ENCODE measurements around the gene MTCH1. TPM values are rescaled to one million over a fixed set of nuclear protein-coding genes. Genes with fewer than 3 reads are reported as not detected.

The MTCH1 gene
- total RNA-seq, 2 donors from 2014 or later: 160 to 197 TPM

DNA sequence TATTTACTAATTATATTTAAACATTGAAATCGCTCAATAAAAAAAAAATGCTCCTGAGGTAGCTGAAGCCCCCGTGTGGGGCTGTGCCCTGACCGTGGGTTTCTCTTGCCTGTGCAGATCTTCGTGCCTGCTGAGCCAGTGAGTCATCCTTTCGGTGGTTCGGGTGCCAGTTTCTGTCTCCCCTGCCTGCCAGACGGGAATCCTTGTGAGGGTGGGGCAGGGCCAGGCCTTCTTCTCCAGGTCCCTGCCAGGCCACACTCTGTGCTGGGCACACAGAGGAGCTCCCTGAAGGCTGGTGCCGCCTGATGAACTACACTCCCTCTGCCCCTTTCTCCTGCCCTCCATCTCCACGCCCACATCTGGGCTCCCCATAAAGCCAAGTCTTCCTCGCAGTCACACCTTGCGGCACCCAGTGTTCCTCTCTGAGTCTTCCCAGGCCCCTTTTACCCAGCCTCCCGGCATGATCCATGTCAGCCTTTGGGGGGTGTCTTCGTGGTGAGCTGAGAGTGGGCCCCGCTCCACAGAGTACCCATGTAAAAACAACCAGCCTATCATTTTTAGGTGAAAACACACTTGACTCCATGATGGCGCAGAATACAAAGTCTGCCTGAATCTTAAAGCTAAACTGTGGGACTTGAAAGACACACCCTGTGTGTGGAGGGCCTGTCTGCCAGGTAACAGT, 38.8 kb upstream of the MTCH1 start:
- no peak overlapping the region for H3K27ac ChIP-seq
- no peaks in the 10 kb centered on the region for H3K9me3 ChIP-seq
- H3K36me3 ChIP-seq: no peaks in the 10 kb centered on the region
- no peak overlapping the region for H3K9ac ChIP-seq (ENCODE audit: low read depth in 2 of 2, low read length in 2 of 2)
- intact Hi-C loops (cut with DNase I): no loop called here
- DNase-seq: peak; percentile 15
- H3K4me1 ChIP-seq: no peaks in the 10 kb centered on the region
- TF ChIP-seq, protein P1, sequence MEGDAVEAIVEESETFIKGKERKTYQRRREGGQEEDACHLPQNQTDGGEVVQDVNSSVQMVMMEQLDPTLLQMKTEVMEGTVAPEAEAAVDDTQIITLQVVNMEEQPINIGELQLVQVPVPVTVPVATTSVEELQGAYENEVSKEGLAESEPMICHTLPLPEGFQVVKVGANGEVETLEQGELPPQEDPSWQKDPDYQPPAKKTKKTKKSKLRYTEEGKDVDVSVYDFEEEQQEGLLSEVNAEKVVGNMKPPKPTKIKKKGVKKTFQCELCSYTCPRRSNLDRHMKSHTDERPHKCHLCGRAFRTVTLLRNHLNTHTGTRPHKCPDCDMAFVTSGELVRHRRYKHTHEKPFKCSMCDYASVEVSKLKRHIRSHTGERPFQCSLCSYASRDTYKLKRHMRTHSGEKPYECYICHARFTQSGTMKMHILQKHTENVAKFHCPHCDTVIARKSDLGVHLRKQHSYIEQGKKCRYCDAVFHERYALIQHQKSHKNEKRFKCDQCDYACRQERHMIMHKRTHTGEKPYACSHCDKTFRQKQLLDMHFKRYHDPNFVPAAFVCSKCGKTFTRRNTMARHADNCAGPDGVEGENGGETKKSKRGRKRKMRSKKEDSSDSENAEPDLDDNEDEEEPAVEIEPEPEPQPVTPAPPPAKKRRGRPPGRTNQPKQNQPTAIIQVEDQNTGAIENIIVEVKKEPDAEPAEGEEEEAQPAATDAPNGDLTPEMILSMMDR (IDR thresholded peaks at IDR 0.05): no peak
- no peaks in the 10 kb centered on the region for H3K27me3 ChIP-seq
- no peak overlapping the region for H3K4me3 ChIP-seq

DNA sequence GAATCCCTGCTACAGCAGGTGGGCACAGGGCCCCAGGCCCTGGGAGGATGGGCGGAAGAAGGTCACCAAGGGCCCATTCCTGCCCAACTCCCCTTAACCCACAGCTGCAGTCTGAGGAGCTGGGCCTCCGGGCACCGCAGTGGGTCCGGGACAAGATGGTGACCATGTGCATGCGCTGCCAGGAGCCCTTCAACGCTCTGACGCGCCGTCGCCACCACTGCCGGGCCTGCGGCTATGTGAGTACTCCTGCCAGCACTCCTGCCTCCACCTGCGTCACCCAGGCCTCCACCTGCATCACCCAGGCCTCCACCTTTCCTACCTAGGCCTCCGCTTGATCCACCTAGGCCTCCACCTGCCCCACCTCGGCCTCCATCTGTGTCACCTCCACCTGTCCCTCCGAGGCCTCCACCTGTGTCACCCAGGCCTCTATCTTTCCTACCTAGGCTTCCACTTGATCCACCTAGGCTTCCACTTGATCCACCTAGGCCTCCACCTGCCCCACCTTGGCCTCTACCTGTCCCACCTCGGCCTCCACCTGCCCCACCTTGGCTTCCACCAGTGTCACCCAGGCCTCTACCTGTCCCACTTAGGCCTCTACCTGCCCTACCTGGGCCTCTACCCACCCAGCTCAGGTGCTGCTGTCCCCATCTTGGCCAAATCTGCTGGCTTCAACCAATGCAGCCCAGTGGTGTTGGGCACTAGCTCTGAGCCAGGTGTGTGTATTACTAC, 36.3 kb upstream of the MTCH1 start:
- no peak overlapping the region for H3K9ac ChIP-seq (ENCODE audit: low read depth in 2 of 2, low read length in 2 of 2)
- TF ChIP-seq, protein P1 (IDR thresholded peaks at IDR 0.05): no peak
- H3K4me1 ChIP-seq: no peaks in the 10 kb centered on the region
- no peaks in the 10 kb centered on the region for H3K27me3 ChIP-seq
- intact Hi-C loops (cut with DNase I): loop anchor here (2.0 kb wide), 1 partner anchor 185 kb away; no protein-coding TSS in a partner anchor
- no peak overlapping the region for H3K4me3 ChIP-seq
- no peaks in the 10 kb centered on the region for H3K9me3 ChIP-seq
- DNase-seq: no peak
- H3K36me3 ChIP-seq: no peaks in the 10 kb centered on the region
- no peak overlapping the region for H3K27ac ChIP-seq

DNA sequence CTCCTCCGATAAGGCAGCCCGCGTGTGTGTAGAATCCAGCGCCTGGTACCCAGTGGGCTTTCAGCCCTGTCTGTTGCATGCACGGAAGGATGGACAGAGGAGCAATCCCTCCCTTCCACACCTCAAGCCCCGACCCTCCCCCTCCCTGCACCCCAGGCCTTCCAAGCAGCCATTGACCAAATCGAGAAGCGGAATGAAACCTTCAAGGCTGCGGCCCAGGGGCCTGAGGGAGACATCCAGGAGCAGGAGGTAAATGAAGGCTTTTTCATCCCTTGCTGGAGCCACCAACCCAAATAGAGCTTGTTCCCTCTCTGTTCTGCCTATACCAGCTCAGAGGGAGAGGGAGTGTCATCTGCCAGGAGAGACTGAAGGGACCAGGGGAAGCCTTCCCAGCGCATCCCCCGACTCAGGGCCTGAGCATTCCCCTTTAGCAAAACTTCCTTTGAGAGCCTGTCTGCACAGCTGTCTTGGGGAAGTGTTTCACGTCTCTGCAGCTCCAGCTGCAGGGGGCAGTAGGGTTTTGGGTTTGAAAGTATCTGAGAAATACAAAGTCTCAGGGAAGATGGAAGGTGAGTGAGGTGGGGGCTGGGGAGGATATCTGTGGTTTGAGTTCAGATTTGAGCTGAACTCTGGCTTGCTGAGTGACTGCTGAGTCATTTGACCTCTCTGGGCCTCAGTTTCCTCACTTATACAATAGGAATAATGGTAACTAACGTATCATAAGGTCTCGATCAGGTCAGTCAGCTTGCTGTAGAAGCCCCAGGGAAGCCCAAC, 35.5 kb upstream of the MTCH1 start:
- no peaks in the 10 kb centered on the region for H3K27me3 ChIP-seq
- no peak overlapping the region for H3K9ac ChIP-seq (ENCODE audit: low read depth in 2 of 2, low read length in 2 of 2)
- no peak overlapping the region for H3K4me3 ChIP-seq
- TF ChIP-seq, protein P1 (IDR thresholded peaks at IDR 0.05): no peak
- no peak overlapping the region for H3K27ac ChIP-seq
- no peaks in the 10 kb centered on the region for H3K36me3 ChIP-seq
- DNase-seq: no peak
- intact Hi-C loops (cut with DNase I): loop anchor here (2.0 kb wide), 1 partner anchor 185 kb away; no protein-coding TSS in a partner anchor
- H3K4me1 ChIP-seq: no peaks in the 10 kb centered on the region
- no peaks in the 10 kb centered on the region for H3K9me3 ChIP-seq

DNA sequence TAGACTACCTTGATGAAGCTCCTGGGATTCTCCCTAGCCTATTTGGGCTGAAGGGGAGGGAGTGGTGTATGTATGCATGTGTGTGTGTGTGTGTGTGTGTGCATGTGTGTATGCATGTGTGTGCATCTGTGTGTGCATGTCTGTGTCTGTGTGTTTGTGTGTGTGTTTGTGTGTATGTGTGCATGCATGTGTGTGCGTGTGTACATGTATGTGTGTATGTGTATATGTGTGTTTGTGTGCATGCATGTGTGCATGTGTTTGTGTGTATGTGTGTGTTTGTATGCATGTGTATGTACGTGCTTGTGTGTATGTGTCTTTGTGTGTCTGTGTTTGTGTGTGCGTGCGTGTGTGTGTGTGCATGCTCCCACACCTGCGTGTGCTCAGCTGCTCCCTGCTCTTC, 34.8 kb upstream of the MTCH1 start:
- Histone ChIP-seq H3K36me3 (no peaks in the 10 kb centered on the region), H3K4me3 (no peak overlapping the region), H3K27ac (no peak overlapping the region), H3K27me3 (no peaks in the 10 kb centered on the region), H3K9ac (ENCODE audit: low read depth in 2 of 2, low read length in 2 of 2) (no peak overlapping the region), H3K4me1 (no peaks in the 10 kb centered on the region), H3K9me3 (no peaks in the 10 kb centered on the region)
- TF ChIP-seq, protein P1 (IDR thresholded peaks at IDR 0.05): no peak
- intact Hi-C loops (cut with DNase I): no loop called here
- no peak for DNase-seq

DNA sequence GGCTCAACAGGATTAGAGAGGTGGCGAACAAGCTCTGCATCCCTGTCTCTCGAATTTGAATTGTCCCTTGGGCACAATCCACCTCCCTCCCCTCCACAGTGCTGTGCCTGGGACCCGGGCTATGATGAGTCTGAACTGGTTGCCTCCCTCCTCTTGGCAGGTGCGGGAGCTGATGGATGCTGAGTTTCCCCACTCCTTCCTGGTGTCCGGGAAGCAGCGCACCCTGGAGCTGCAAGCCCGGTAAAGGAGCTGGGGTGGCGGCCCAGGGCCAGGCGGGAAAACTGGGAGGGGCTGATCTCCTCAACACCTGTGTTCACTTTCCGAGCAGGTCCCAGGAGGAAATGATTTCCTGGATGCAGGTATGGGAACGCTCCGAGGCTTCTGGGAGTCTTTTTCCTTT, 34.4 kb upstream of the MTCH1 start:
- no peaks in the 10 kb centered on the region for H3K9me3 ChIP-seq
- no peak overlapping the region for H3K27ac ChIP-seq
- H3K4me1 ChIP-seq: no peaks in the 10 kb centered on the region
- TF ChIP-seq, protein P1 (IDR thresholded peaks at IDR 0.05): no peak
- intact Hi-C loops (cut with DNase I): no loop called here
- no peak overlapping the region for H3K9ac ChIP-seq (ENCODE audit: low read depth in 2 of 2, low read length in 2 of 2)
- no peaks in the 10 kb centered on the region for H3K36me3 ChIP-seq
- H3K27me3 ChIP-seq: no peaks in the 10 kb centered on the region
- no peak overlapping the region for H3K4me3 ChIP-seq
- DNase-seq: peak; percentile 81

Data from colonic mucosa (tissue), 4 donors.